ENCODE results near the gene ANXA11.

- TF ChIP-seq CTCF (IDR thresholded peaks at IDR 0.05; ENCODE audit: control extremely low read depth in 1 of 3, insufficient read depth in 1 of 3, low read depth in 1 of 3, low read length in 3 of 3) = no peak
- TF ChIP-seq E2F6 (IDR thresholded peaks at IDR 0.05) = no peak
- no peak for TF ChIP-seq CBX5 (IDR thresholded peaks at IDR 0.05; ENCODE audit: low read depth, low read length)
- no peak for TF ChIP-seq RXRA (IDR thresholded peaks at IDR 0.05; ENCODE audit: insufficient read depth, low read depth, low read length)
- no peak for TF ChIP-seq POLR2A (IDR thresholded peaks at IDR 0.05; ENCODE audit: control extremely low read depth in 1 of 2, low read depth in 2 of 2, low read length in 2 of 2)
- TF ChIP-seq FOSL1 (IDR thresholded peaks at IDR 0.05; ENCODE audit: insufficient read depth, low read depth, low read length) = no peak
- no peak for TF ChIP-seq GABPA (IDR thresholded peaks at IDR 0.05; ENCODE audit: borderline replicate concordance, insufficient read depth, low read length)
- TF ChIP-seq CBX8 (IDR thresholded peaks at IDR 0.05; ENCODE audit: borderline replicate concordance, low read depth, low read length) = no peak
- no peak for TF ChIP-seq YY1 (IDR thresholded peaks at IDR 0.05; ENCODE audit: low read depth, low read length)
- no peak for TF ChIP-seq EP300 (IDR thresholded peaks at IDR 0.05; ENCODE audit: borderline replicate concordance in 1 of 2, low read depth in 2 of 2, low read length in 2 of 2)
- no peak for TF ChIP-seq RBBP5 (IDR thresholded peaks at IDR 0.05; ENCODE audit: borderline replicate concordance, low read depth, low read length)
- no peak for TF ChIP-seq ZNF274 (IDR thresholded peaks at IDR 0.05; ENCODE audit: borderline replicate concordance, extremely low read depth, low read length)
Measured at GRCh38 chr10:80136134-80136571, 69.2 kb downstream of the ANXA11 start.
